ENCODE data around the gene SPEM2. TPM values are rescaled to one million over a fixed set of nuclear protein-coding genes. Genes with fewer than 3 reads are reported as not detected.

Gene SPEM2
- total RNA-seq, 1 experiment from 2014 or later, result not detected

- WGBS (ENCODE audit: extremely low coverage, insufficient read length, low lambda C conversion rate), result no CpG with 5 or more reads among the region's 50 CpGs
- Histone ChIP-seq H3K4ac (ENCODE audit: low read depth, low read length) (no peak within 1 kb of the TSS), H3K27ac (ENCODE audit: insufficient read length, low read depth, low read length) (peak within 1 kb of the TSS; percentile 1), H3K18ac (ENCODE audit: insufficient read length, low read depth, low read length) (no peak within 1 kb of the TSS), H3K4me2 (ENCODE audit: insufficient read depth, insufficient read length, low read length) (peak within 1 kb of the TSS; percentile 60), H2AFZ (ENCODE audit: low read length) (no peak within 1 kb of the TSS), H3K79me1 (ENCODE audit: insufficient read depth, low read depth, low read length, poor library complexity, severe bottlenecking) (no peaks in the 10 kb centered on the region), H3K9ac (ENCODE audit: extremely low read depth, insufficient read length, low read length) (peak within 1 kb of the TSS; percentile 73), H2BK20ac (ENCODE audit: low read depth, low read length, poor library complexity, severe bottlenecking) (no peak within 1 kb of the TSS), H4K91ac (ENCODE audit: insufficient read length, low read depth, low read length) (no peak within 1 kb of the TSS), H2AK5ac (ENCODE audit: insufficient read length, low read length) (no peak within 1 kb of the TSS), H2BK120ac (ENCODE audit: low read depth, low read length, poor library complexity, severe bottlenecking) (no peak within 1 kb of the TSS), H2BK15ac (ENCODE audit: low read depth, low read length) (no peak within 1 kb of the TSS), H4K5ac (ENCODE audit: insufficient read length, low read depth, low read length) (peak within 1 kb of the TSS; percentile 53), H3K9me3 (ENCODE audit: control insufficient read depth, low read depth, low read length) (no peaks in the 10 kb centered on the region), H3K4me1 (ENCODE audit: insufficient read depth, low read length) (no peaks in the 10 kb centered on the region; the same call in 1 of the 2 replicates), H4K8ac (replicated peaks; ENCODE audit: insufficient read length, low read depth, low read length) (no peak within 1 kb of the TSS), H2BK12ac (ENCODE audit: insufficient read length, low read depth, low read length) (no peak within 1 kb of the TSS), H3K56ac (ENCODE audit: insufficient read length, low read depth, low read length) (no peak within 1 kb of the TSS), H2BK5ac (ENCODE audit: insufficient read length, low read length) (no peak within 1 kb of the TSS), H3K23me2 (ENCODE audit: insufficient read length, low read depth, low read length, poor library complexity, severe bottlenecking) (peaks cover 33% of the 10 kb centered on the region), H3K27me3 (ENCODE audit: insufficient read depth, low read length) (peaks cover 7% of the 10 kb centered on the region), H3K79me2 (ENCODE audit: insufficient read depth, low read length) (no peaks in the 10 kb centered on the region), H3K14ac (ENCODE audit: insufficient read depth, low read length) (no peak within 1 kb of the TSS), H3T11ph (ENCODE audit: low read length) (no peak within 1 kb of the TSS), H3K23ac (ENCODE audit: insufficient read length, low read depth, low read length) (no peak within 1 kb of the TSS), H4K20me1 (ENCODE audit: control insufficient read depth, insufficient read depth, insufficient read length) (no peaks in the 10 kb centered on the region)
- no peaks in the 10 kb centered on the region for H3K9me3 Mint-ChIP-seq
- no peak for TF ChIP-seq CTCF (conservative IDR thresholded peaks at IDR 0.05)
- no peak for DNase-seq
- H3K36me3 Mint-ChIP-seq (ENCODE audit: insufficient read depth in 1 of 3, low read depth in 3 of 3), result peaks cover 0 to 13% (median 2%) of the 10 kb centered on the region in 3 experiments; a peak in 3 of 7 replicates
- peaks cover 34 to 42% of the 10 kb centered on the region in 2 experiments for H3K4me1 Mint-ChIP-seq
- peak within 1 kb of the TSS; percentile 93 to 98 for H3K4me3 Mint-ChIP-seq
- H3K27me3 Mint-ChIP-seq (ENCODE audit: low read depth), result peaks cover 32% of the 10 kb centered on the region
- H3K27ac Mint-ChIP-seq, result peak within 1 kb of the TSS; percentile 97 to 99 (median 99)
Observed at GRCh38 chr17:7439462-7440112, 14.2 kb downstream of the SPEM2 start, which contains the start of gene FGF11. TSS of gene FGF11 (plus strand) at chr17:7439512. CDS start at chr17:7439621, 109 bp downstream.
